Left hindlimb (tissue), 1 donor: ENCODE measurements around the gene MGAT2.
A peak's percentile ranks its signal among the peaks of the same experiment; 100 is the strongest.
"Not testable (repeated sequence)": the region's sequence is repeated elsewhere in the genome, so short reads cannot be mapped to it uniquely, and the experiment has no call there.

Experiments used
- DNase-seq: peaks from one replicate; pipeline ENCODE4 v3.0.0-alpha.2; 2018

The MGAT2 gene

GRCh38 chr14:49620182-49621113 is at the start of gene MGAT2, which contains the start of gene RPL36AL:
Gene MGAT2, plus strand, starts transcription at chr14:49620799. Its CDS starts 470 bp downstream, at chr14:49621269.
Gene RPL36AL, minus strand, starts transcription at chr14:49620626. Its CDS starts 1,522 bp downstream, at chr14:49619104.
- peak; percentile 98 for DNase-seq

GRCh38 chr14:49574038-49574437 is 46.6 kb upstream of the MGAT2 start:
- no peak for DNase-seq

- no peak for DNase-seq
These were observed 42.5 kb upstream of the MGAT2 start for GRCh38 chr14:49578141-49578540.

GRCh38 chr14:49579841-49580240 is 40.8 kb upstream of the MGAT2 start:
- no peak for DNase-seq

GRCh38 chr14:49581209-49582112 is 39.1 kb upstream of the MGAT2 start:
- no peak for DNase-seq

GRCh38 chr14:49582113-49582977 is 38.3 kb upstream of the MGAT2 start:
- DNase-seq: no peak

- no peak for DNase-seq
These were observed 37.0 kb upstream of the MGAT2 start for GRCh38 chr14:49583629-49584028.

GRCh38 chr14:49584058-49584457 is 36.5 kb upstream of the MGAT2 start:
- DNase-seq: no peak

- not testable (repeated sequence) for DNase-seq
These were observed 35.5 kb upstream of the MGAT2 start for GRCh38 chr14:49584981-49585640.

GRCh38 chr14:49585803-49586672 is 34.6 kb upstream of the MGAT2 start, which contains the start of gene RPS29:
Gene RPS29, minus strand, starts transcription at chr14:49586380. Its CDS starts 34 bp downstream, at chr14:49586346.
- DNase-seq: peak; percentile 99

GRCh38 chr14:49586673-49587460 is 33.7 kb upstream of the MGAT2 start:
- DNase-seq: no peak

GRCh38 chr14:49589387-49589786 is 31.2 kb upstream of the MGAT2 start:
- no peak for DNase-seq

GRCh38 chr14:49593016-49593415 is 27.6 kb upstream of the MGAT2 start:
- no peak for DNase-seq

- no peak for DNase-seq
These were observed 26.1 kb upstream of the MGAT2 start for GRCh38 chr14:49594347-49595091.

- DNase-seq: no peak
These were observed 22.5 kb upstream of the MGAT2 start for GRCh38 chr14:49598189-49598484.

- DNase-seq: peak; percentile 92
These were observed 21.9 kb upstream of the MGAT2 start, which contains the start of gene LRR1 for GRCh38 chr14:49598485-49599300. Gene LRR1, plus strand, starts transcription at chr14:49598940. Its CDS starts 81 bp downstream, at chr14:49599021.

- DNase-seq: no peak
These were observed 13.0 kb upstream of the MGAT2 start for GRCh38 chr14:49607583-49607982.

- no peak for DNase-seq
These were observed 8.3 kb upstream of the MGAT2 start for GRCh38 chr14:49612251-49612650.
